BJ (cell line): Measurements from ENCODE around the gene COL11A1. TPM values are rescaled to one million over a fixed set of nuclear protein-coding genes. Genes with fewer than 3 reads are reported as not detected.
A peak's percentile ranks its signal among the peaks of the same experiment; 100 is the strongest.

Experiments used
- CTCF ChIA-PET: fragments of 350-600 bp; formaldehyde crosslinking; extraction: SDS; loops from one replicate; lab custom pipeline; 2021; ENCODE audit warnings: antibody characterized with exemption, inconsistent platforms; lab: Yijun Ruan, JAX
- POLR2A ChIA-PET: fragments of 300-600 bp; sonication (Branson Sonifier 250); formaldehyde crosslinking; extraction: SDS; loops from one replicate; lab custom pipeline; 2021; ENCODE audit warnings: antibody characterized with exemption; lab: Charles Lee
- DNase-seq: peaks from one replicate; pipeline ENCODE4 v3.0.0-alpha.2; 2011; ENCODE audit warnings: low read depth
- H3K27me3 ChIP-seq: 2 replicates; pipeline ENCODE4 v1.6.0; 2011; ENCODE audit warnings: low read length; ENCODE audit not compliant: control insufficient read depth, insufficient read depth
- H3K36me3 ChIP-seq: 2 replicates; pipeline ENCODE4 v1.5.1; 2011; ENCODE audit warnings: low read length; ENCODE audit not compliant: control insufficient read depth, insufficient read depth
- H3K4me3 ChIP-seq: 2 replicates; pipeline ENCODE4 v1.5.1; 2011; ENCODE audit warnings: low read depth, mild to moderate bottlenecking, control low read depth, low read length
- CTCF ChIP-seq: IDR thresholded peaks from 2 replicates; pipeline ENCODE4 v1.5.1; 2011; ENCODE audit warnings: low read depth, mild to moderate bottlenecking, control low read depth, inconsistent platforms, low read length, moderate library complexity; ENCODE audit not compliant: insufficient read depth
- polyA minus RNA-seq: library from RNA; depleted of rRNA, polyadenylated mRNA; stranded (reverse); fragments of >200 nt; gene quantifications from 2 replicates; pipeline ENCODE4 v1.2.3, GENCODE V29; 2011; rRNA and poly(A)+ RNA removed
- polyA plus RNA-seq: library from polyadenylated mRNA; depleted of rRNA; stranded (reverse); fragments of >200 nt; gene quantifications from 2 replicates; pipeline ENCODE4 v1.2.3, GENCODE V29; 2011; rRNA removed

The COL11A1 gene
- polyA plus RNA-seq, result 34.4 and 71.7 TPM in 2 replicates
- 40.8 and 51.1 TPM in 2 replicates for polyA minus RNA-seq

- CTCF ChIA-PET, result interaction anchor here (0.5 to 5.7 kb wide), 5 partner anchors 11 to 402 kb away, joined by 3 to 47 read pairs (median 4); no protein-coding TSS in a partner anchor
- Histone ChIP-seq H3K36me3 (no peaks in the 10 kb centered on the region), H3K4me3 (peak within 1 kb of the TSS; percentile 65), H3K27me3 (no peaks in the 10 kb centered on the region)
- no peak for DNase-seq
- TF ChIP-seq CTCF, result no peak
- POLR2A ChIA-PET, result interaction anchor here (0.6 to 0.7 kb wide), 2 partner anchors 49 to 419 kb away, joined by 4 read pairs; no protein-coding TSS in a partner anchor
These were observed at the start of gene COL11A1 for GRCh38 chr1:103108376-103109150. Gene COL11A1, minus strand, starts transcription at chr1:103108522. Its CDS starts 344 bp downstream, at chr1:103108178.

GRCh38 chr1:103156966-103157365 is 48.6 kb upstream of the COL11A1 start:
- Histone ChIP-seq H3K4me3 (no peak overlapping the region), H3K27me3 (no peaks in the 10 kb centered on the region), H3K36me3 (no peaks in the 10 kb centered on the region)
- TF ChIP-seq CTCF, result no peak
- no peak for DNase-seq
- ChIA-PET CTCF (interaction anchor here (0.7 to 1.2 kb wide), 3 partner anchors 8 to 12 kb away, joined by 3 to 5 read pairs (median 3); no protein-coding TSS in a partner anchor), POLR2A (interaction anchor here (0.6 to 0.8 kb wide), 2 partner anchors 49 to 53 kb away, joined by 3 to 4 read pairs; partner anchors contain the start of gene COL11A1)

- ChIA-PET POLR2A (interaction anchor here (0.5 to 0.6 kb wide), 2 partner anchors 13 to 59 kb away, joined by 3 read pairs; no protein-coding TSS in a partner anchor), CTCF (interaction anchor here (1.5 kb wide), 1 partner anchor 11 kb away, joined by 3 read pairs; no protein-coding TSS in a partner anchor)
- TF ChIP-seq CTCF, result no peak
- no peaks in the 10 kb centered on the region for H3K27me3 ChIP-seq
- H3K36me3 ChIP-seq, result no peaks in the 10 kb centered on the region
- no peak overlapping the region for H3K4me3 ChIP-seq
- no peak for DNase-seq
These were observed 37.8 kb upstream of the COL11A1 start for GRCh38 chr1:103146166-103146565.

- Histone ChIP-seq H3K27me3 (no peaks in the 10 kb centered on the region), H3K4me3 (no peak overlapping the region), H3K36me3 (no peaks in the 10 kb centered on the region)
- POLR2A ChIA-PET, result interaction anchor here (0.6 kb wide), 1 partner anchor 14 kb away, joined by 3 read pairs; no protein-coding TSS in a partner anchor
- DNase-seq, result no peak
- no peak for TF ChIP-seq CTCF
- CTCF ChIA-PET, result interaction anchor here (0.5 to 1.5 kb wide), 2 partner anchors 12 to 144 kb away, joined by 3 read pairs; no protein-coding TSS in a partner anchor
These were observed 37.1 kb upstream of the COL11A1 start for GRCh38 chr1:103145449-103145848.

- no peak for DNase-seq
- ChIA-PET POLR2A (no interaction called here), CTCF (interaction anchor here (1.5 kb wide), 1 partner anchor 13 kb away, joined by 3 read pairs; no protein-coding TSS in a partner anchor)
- H3K36me3 ChIP-seq, result no peaks in the 10 kb centered on the region
- TF ChIP-seq CTCF, result no peak
- no peaks in the 10 kb centered on the region for H3K27me3 ChIP-seq
- no peak overlapping the region for H3K4me3 ChIP-seq
These were observed 36.4 kb upstream of the COL11A1 start for GRCh38 chr1:103144681-103145080.
